SKM-1 treated with dmso at 0.1 percent for 144 hours (cell line): Measurements from ENCODE around the gene GBP5.
"Not testable (repeated sequence)": the region's sequence is repeated elsewhere in the genome, so short reads cannot be mapped to it uniquely, and the experiment has no call there.

Source experiments
- DNase-seq: peaks from one replicate; lab custom pipeline; 2025; ENCODE audit not compliant: unreplicated experiment; lab: John Stamatoyannopoulos, UW

The GBP5 gene, protein sequence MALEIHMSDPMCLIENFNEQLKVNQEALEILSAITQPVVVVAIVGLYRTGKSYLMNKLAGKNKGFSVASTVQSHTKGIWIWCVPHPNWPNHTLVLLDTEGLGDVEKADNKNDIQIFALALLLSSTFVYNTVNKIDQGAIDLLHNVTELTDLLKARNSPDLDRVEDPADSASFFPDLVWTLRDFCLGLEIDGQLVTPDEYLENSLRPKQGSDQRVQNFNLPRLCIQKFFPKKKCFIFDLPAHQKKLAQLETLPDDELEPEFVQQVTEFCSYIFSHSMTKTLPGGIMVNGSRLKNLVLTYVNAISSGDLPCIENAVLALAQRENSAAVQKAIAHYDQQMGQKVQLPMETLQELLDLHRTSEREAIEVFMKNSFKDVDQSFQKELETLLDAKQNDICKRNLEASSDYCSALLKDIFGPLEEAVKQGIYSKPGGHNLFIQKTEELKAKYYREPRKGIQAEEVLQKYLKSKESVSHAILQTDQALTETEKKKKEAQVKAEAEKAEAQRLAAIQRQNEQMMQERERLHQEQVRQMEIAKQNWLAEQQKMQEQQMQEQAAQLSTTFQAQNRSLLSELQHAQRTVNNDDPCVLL

DNA sequence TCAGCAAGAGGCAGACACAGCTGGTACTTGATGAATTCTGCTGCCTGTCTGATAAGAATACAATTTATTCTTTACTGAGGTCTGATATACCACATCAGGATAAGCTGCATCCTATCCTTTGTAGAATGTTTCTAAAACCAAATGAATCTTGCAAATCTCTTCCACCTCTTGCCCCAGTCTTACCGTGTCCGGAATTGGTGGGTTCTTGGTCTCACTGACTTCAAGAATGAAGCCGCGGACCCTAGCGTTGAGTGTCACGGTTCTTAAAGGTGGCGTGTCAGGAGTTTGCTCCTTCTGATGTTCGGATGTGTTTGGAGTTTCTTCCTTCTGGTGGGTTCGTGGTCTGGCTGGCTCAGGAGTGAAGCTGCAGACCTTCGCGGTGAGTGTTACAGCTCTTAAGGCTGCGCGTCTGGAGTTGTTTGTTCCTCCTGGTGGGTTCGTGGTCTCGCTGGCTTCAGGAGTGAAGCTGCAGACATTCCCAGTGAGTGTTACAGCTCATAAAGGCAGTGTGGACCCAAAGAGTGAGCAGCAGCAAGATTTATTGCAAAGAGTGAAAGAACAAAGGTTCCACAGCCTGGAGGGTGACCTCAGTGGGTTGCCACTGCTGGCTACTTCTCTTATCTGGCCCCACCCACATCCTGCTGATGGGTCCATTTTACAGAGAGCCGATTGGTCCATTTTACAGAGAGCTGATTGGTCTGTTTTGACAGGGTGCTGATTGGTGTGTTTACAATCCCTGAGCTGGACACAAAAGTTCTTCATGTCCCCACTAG is at the start of gene GBP5:
GBP5 (minus strand) TSS at position 592 of the 773 bp plus-strand sequence. CDS start 3,305 bp downstream, outside the sequence.
- DNase-seq: not testable (repeated sequence)

DNA sequence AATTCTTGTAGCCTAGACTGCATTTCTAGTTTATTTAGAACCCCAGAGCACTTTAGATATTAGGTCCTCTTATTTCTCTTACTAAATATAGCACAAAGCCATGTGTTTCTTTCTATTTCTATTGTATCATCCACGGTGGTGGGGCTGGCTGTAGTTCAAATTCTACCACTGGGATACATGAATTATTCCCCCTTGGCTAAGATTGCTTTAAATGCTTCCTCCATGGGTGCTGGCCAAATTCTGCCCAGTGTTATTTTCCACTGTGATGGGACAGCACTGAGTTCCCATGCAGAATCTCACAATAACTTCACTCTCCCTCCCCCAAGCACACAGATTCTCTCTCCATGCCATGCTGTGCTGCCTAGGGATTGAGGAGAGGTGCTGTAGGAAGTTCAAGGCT is 49.7 kb upstream of the GBP5 start:
- DNase-seq: no peak

DNA sequence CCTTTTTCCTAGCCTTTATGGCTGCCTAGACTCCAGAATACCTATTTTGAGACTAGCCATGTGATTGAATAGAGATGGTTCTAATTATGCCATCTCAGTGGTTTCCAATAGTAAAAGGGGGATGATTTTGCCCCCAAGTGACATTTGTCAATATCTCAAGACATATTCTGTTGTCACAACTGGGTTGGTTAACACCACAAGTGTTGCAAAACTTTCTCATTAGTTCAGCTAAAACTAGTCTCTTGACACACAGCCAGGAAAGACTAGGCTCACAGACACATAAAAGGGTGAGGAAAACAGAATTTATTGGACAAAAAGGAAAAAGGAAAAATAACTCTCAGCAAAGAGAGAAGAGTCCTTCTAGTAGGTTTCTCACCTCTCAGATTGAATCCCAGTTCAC is 39.9 kb upstream of the GBP5 start:
- peak; percentile 57 for DNase-seq

DNA sequence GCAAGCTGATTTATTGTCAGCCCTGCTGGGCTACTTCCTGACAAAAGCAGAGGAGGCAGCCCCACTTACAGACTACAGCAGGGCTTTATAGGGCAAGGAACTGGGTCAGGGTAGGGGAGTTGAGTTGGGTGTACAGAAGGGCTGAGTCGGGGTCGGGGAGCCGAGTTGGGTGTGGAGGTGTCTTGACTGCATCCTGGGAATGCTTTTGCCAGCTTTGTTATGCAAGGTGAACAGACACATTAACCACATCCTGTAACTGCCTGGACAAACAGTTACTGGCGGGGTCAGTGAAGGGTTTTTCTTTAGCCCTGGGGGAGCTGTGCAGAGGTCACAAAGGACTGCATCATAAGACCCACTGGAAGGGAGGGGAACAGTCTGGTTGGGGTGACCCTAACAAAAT is 39.1 kb upstream of the GBP5 start:
- peak; percentile 50 for DNase-seq

DNA sequence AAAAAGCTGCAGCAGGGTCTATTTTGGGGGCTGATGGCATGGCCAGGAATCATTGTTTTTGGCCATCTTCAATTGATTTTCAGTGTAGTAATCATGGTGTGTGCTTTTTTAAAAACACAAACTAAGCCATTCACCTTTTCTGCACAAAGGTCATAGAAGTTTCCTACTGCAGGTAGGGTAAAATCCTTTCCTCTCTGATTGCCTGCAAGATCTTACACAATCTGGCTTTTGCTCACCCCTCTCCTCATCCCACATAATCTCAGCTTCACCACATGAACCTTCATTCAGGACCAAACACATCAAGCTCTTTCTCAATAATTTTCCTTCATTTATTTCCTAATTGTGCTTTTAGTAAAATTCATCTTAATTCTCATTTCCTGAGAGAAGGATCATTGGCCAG is 38.3 kb upstream of the GBP5 start:
- DNase-seq: no peak

DNA sequence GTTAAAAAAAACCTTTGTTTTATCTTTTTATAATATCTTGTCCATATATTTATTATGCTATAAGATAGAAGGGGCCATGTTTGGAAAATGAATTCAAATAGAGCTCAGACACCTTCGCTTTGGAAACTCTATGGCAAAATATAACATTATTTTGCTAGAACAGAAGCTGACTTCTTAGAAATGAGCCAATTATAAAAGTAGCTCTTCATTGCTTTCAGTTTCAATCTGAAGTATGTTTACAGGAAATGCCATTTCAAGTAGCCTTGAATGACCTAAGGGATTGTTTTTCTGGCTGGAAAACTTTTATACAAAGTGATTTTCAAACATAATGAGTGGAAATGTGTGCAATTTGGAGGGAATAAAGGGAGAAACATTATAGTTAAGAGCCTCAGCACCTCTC is 37.8 kb upstream of the GBP5 start:
- no peak for DNase-seq

DNA sequence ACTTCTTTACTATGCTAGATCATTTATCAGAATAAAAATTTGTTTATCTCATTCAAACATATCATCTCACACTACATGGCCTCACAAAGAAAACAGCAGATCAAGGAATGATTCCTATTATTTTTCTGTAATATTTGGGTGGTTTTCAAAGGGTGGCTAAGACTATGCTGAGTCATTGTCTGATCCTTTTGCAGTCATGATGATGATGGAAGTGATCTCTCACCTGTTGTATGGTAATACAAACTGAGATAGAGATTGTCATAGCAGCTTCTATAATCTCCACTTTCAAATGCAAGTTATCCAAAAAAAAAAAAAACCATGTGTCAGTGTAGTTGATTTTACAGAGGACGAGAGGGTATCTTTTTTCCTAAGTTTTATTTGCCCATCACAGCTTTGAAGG is 37.2 kb upstream of the GBP5 start:
- DNase-seq: no peak

DNA sequence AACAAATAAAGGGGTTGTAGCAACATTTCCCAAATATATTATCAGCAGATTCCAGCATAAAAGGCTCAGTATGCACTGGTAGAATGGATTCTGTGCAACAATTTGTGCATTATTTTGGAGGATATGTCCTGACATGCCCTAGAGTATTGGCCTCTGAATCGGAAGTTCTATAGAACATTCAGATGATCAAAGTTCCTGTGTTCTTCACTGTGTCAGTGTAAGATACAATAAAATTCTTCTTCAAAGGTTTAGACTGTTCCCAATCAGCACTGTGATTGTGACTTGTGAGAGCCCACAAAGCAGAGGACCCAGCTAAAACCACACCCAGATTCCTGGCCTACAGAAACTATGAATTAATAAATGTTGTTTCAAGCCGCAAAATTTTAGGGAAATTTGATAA is 33.6 kb upstream of the GBP5 start:
- no peak for DNase-seq

DNA sequence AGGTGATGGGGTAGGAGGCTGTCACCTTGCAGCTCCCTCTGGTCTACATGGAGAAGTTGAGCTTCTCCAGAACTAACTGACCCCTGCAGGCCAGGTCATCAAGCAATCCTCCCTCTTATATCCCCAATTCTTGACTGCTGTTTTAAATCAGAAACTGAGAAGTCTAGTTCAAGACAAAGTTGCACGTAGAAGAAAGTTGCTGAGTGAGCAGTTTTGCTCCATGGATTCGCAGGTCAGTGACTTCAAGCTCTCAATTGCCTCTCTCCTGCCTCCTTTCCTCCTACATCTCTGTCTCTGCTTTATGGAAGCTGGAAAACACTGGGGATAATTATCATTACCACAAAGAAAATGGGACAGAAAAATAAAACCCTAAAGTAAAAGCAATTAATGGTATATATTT is 32.8 kb upstream of the GBP5 start:
- DNase-seq: no peak

DNA sequence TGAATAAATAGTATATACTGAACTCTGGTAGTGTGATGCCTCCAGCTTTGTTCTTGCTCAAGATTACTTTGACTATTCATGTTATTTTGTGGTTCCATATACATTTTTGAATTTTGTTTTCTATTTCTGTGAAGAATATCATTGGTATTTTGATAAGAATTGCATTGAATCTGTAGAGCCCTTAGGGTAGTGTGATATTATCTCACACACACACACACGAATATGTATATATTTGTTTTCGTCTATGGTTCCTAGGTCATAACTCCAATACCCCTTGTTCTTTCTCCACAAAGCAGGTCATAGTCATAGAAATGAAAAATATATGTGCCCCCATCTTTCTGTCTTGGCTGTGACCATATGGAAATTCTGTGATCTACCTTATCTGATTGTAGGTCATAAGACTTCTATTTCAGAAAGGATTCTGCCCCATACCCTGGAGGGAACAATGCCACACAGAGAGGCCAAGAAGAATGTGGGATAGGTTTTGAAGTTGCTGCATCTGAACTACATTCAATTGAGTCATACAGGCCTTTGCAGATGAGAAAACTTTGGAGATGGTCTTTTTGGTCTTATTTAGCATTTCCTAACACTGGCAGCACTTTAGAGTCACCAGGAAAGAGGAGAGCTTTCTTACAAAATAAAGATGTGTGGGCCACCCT is 32.0 kb upstream of the GBP5 start:
- no peak for DNase-seq

DNA sequence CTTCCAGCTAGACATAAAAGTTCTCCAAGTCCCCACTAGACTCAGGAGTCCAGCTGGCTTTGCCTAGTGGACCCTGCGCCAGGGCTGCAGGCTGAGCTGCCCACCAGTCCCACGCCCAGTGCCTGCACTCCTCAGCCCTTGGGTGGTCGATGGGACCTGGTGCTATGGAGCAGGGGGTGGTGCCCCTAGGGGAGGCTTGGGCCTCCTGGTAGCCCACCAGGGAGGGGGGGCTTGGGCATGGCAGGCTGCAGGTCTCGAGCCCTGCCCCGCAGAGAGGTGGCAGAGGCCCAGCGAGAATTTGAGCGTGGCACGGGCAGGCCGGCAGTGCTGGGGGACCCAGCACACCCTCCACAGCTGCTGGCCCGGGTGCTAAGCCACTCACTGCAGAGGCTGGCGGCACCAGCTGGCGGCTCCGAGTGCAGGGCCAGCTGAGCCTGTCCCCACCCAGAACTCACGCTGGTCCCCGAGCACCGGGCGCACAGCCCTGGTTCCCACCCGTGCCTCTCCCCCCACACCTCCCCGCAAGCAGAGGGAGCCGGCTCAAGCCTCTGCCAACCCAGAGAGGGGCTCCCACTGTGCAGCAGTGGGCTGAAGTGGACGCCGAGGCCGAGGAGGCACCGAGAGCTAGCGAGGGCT is 30.2 kb upstream of the GBP5 start:
- no peak for DNase-seq

DNA sequence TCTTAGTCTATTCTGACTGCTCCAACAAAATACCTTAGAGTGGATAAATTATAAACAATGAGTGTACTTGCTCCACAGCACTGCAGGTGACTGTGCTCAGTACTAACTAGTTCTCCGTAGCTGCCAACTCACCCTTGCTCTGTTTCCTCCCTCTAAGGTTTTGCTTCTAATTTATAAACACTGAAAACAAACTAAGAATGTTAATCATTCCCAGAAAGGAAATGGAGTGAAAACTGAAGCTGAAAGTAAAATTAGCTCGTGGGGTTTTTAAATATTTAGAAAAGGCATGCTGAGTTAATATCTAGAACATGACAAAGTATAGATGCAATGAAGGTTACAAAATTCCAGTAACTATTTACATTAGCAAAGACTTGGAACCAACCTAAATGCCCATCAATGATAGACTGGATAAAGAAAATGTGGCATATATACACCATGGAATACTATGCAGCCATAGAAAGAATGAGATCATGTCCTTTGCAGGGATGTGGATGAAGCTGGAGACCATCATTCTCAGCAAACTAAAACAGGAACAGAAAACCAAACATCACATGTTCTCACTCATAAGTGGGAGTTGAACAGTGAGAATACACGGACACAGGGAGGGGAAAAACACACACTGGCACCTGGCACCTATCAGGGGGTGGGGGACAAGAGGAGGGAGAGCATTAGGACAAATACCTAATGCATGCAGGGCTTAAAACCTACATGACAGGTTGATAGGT is 27.2 kb upstream of the GBP5 start:
- not testable (repeated sequence) for DNase-seq

DNA sequence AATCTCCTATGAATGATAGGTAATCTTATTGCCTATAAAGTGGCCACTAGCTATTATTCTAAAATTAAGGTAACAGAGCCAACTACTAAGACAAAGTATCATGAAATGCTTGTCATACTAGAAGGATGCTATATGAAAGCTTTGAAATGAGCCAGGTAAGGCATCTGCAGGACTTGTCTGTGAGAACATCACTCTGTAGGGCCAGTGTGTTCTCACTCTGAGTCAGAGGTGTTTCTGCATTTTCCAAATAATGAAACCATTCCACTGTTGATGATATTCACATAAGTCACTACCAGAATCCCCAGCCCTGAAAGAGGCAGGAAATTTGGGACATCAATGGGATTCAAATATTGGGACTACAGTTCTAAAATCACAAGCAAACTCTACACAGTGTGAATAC is 25.8 kb upstream of the GBP5 start:
- no peak for DNase-seq

DNA sequence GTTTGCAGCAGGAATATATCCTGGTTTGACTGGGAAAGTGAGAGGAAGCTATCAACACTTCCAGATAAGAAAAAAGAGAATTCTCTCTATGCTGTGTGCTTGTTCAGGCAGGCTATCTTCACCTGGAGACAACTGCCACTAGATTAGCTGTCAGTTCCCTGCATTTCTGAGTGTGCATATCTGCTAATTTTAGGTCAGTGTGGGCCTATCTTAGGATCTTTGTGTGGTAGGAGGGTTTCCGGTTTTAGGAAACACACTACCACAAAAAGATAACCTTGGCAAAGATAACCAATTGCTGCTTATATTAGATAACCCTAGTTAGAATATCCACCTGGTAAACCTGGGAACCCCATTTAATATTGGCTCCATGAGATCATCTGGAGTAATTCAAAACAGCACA is 22.5 kb upstream of the GBP5 start:
- no peak for DNase-seq

DNA sequence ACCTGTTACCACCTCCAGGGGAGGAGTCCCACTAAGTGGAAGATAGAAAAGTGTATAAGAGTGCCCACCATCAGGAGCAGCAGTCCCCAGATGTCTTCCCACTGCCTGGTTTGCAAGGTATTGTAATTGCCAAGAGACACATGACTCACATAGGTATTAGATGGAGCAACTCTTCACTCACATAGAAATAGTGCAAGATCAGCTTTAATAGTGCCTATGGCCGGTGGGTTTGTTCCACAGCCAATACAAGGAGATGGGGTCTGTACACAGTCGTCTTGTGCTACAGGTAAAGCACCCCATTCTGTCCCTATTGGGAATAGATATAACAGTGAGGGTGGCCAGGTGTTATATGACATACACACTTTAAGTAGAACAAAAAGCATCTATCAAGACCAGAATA is 18.6 kb upstream of the GBP5 start:
- DNase-seq: no peak

DNA sequence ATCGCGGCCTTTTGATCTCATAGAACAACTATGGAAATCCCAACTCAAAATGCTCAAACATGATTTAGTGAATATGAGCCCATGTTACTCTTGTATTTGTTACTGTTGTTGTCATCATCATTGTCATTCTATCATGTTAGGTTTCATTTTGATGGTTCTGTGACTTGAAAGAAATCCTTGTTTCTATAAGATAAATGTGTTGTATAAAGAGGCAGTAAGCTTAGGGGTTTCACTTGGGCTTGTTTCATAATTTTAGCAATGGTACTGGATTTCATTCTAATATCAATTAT is 15.3 kb upstream of the GBP5 start:
- no peak for DNase-seq

DNA sequence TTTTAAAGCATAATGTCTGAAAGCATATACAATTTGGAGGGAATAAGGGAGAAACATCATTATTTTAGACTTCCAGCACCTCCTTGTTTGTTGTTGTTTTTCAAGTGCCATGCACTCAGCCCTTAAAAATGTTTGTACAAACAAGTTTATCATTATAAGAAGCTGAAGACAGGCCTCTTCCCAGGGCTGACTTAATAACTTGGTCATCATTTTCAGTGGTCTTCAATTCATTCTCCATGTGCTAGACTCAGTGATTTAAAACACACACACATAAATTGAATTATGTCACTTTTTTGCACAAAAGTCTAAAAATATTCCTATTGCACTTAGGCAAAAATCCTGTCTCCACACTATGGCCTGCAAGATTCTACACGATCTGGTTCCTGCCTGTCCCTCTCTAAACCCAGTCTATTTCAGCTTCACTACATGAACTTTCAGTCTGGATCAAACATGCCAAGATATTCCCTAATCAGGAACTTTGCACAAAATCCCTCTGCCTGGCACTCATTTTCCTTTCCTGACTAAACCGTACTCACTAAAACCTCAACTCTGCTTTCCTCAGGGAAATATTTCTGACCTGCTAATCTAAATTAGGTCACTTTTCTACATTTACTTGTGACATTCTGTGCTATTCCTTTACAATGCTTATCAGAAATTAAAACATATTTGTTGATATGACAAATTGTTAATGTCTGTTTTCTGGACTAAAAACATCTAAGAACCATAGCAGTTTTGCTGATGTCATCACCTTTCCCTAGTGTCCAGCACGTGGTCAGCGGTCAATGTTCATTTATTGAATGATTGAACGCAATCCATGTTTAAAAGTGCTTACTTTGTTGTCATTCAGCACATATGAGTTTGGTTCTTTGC is 14.8 kb upstream of the GBP5 start:
- DNase-seq: no peak

DNA sequence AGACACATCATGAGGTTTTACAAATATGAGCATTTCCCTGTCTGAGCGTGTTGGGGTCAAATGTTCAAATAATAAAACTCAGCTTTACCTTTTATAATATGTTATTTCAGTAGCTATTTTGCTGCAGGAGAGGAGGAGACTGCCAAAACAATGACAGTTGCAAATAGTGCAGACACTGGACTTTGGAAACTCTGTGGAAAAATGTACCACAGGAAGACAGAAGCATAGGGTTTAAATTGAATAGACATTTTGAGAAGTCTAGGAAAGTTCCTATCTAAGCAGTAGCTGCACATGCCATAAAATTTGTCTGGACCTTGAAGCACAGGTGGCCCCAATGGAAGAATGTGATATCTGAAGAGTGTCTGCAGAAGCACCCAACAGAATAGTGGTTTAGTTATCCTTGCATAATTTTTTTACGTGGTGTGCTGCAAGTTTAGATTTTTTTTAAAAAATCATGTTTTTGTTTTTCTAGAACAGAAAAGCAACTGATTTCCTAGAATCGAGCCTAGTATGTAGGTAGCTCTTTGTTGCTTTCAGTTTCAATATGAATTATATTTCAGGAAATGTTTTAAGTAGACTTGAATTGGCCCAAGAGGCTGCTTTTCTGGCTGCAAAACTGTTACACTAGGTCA is 14.0 kb upstream of the GBP5 start:
- no peak for DNase-seq

DNA sequence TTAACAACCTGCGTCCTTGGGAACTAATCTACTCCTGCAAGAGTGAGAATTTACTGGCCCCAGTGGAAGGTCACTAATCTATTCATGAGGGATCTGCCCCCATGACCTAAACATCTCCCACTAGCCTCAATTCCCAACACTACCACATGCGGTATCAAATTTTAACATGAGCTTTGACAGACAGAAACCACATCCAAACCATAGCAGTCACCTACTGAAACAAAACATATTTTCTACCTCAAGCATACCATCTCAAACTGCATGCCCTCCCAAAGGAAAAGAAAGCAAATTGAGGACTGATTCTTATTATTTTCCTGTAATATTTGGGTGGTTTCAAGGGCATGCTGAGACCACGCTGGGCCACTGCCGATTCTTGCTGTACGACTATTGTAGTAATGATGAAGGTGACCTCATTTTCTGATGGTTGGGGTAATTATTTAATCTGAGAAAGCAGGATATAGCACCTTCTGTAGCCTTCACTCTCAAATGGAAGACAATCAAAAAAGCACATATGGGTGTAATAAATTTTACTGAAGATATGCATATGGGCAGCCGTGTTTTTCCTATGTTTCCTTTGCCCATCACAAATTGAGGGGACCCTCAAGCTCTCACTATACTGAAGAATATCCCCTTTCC is 13.2 kb upstream of the GBP5 start:
- DNase-seq: no peak
